HG03575 (cell line): ENCODE measurements around the gene C10orf105.

Experiments
- ATAC-seq: cut with Tn5 transposase; IDR thresholded peaks from one replicate; pipeline ENCODE4 v1.9.1; 2021; ENCODE audit not compliant: unreplicated experiment, insufficient number of reproducible peaks, low FRiP score; ENCODE audit errors: extremely low read depth

The C10orf105 gene

GRCh38 chr10:71740069-71740653 lies 20.6 kb upstream of the C10orf105 start:
- ATAC-seq: no peak

GRCh38 chr10:71739358-71739900 lies 19.9 kb upstream of the C10orf105 start:
- no peak for ATAC-seq

GRCh38 chr10:71737834-71738197 lies 18.2 kb upstream of the C10orf105 start:
- no peak for ATAC-seq

- ATAC-seq: no peak
Observed at GRCh38 chr10:71737001-71737833, 17.6 kb upstream of the C10orf105 start.

GRCh38 chr10:71736570-71736952 lies 17.0 kb upstream of the C10orf105 start:
- ATAC-seq: no peak

- no peak for ATAC-seq
Observed at GRCh38 chr10:71735709-71736569, 16.4 kb upstream of the C10orf105 start.

- no peak for ATAC-seq
Observed at GRCh38 chr10:71734797-71735196, 15.2 kb upstream of the C10orf105 start.

GRCh38 chr10:71731791-71732190 lies 12.2 kb upstream of the C10orf105 start:
- ATAC-seq: no peak

GRCh38 chr10:71729161-71729636 lies 9.6 kb upstream of the C10orf105 start:
- ATAC-seq: no peak

- ATAC-seq: no peak
Observed at GRCh38 chr10:71727738-71728737, 8.5 kb upstream of the C10orf105 start.

GRCh38 chr10:71727105-71727737 lies 7.6 kb upstream of the C10orf105 start:
- no peak for ATAC-seq

GRCh38 chr10:71726580-71727104 lies 7.1 kb upstream of the C10orf105 start:
- no peak for ATAC-seq

- no peak for ATAC-seq
Observed at GRCh38 chr10:71725998-71726579, 6.5 kb upstream of the C10orf105 start.

- no peak for ATAC-seq
Observed at GRCh38 chr10:71725249-71725648, 5.7 kb upstream of the C10orf105 start.

GRCh38 chr10:71724539-71724938 lies 5.0 kb upstream of the C10orf105 start:
- no peak for ATAC-seq

- no peak for ATAC-seq
Observed at GRCh38 chr10:71723311-71723710, 3.7 kb upstream of the C10orf105 start.

- ATAC-seq: no peak
Observed at GRCh38 chr10:71722849-71723248, 3.3 kb upstream of the C10orf105 start.
